ENCODE results near the gene RCSD1.
"Not testable (repeated sequence)": the region's sequence is repeated elsewhere in the genome, so short reads cannot be mapped to it uniquely, and the experiment has no call there.

RCSD1 gene

GRCh38 chr1:167717351-167717750 is 87.3 kb downstream of the RCSD1 start:
- DNase-seq (ENCODE audit: low spot score), result no peak

GRCh38 chr1:167718914-167719691 is 89.1 kb downstream of the RCSD1 start:
- DNase-seq (ENCODE audit: low spot score), result no peak

- not testable (repeated sequence) for DNase-seq (ENCODE audit: low spot score)
Observed at GRCh38 chr1:167719715-167720421, 89.8 kb downstream of the RCSD1 start.

GRCh38 chr1:167720965-167721616 is 91.1 kb downstream of the RCSD1 start:
- peak; percentile 83 for DNase-seq (ENCODE audit: low spot score)

GRCh38 chr1:167721617-167722151 is 91.7 kb downstream of the RCSD1 start, which contains the start of gene MPZL1:
TSS of gene MPZL1 (plus strand) at chr1:167721982. CDS start at chr1:167722152, 170 bp downstream.
- peak; percentile 92 for DNase-seq (ENCODE audit: low spot score)

- peak; percentile 22 for DNase-seq (ENCODE audit: low spot score)
Observed at GRCh38 chr1:167722152-167722869, 92.3 kb downstream of the RCSD1 start.

- no peak for DNase-seq (ENCODE audit: low spot score)
Observed at GRCh38 chr1:167722870-167723251, 92.8 kb downstream of the RCSD1 start.

- DNase-seq (ENCODE audit: low spot score), result no peak
Observed at GRCh38 chr1:167723707-167724323, 93.8 kb downstream of the RCSD1 start.

- no peak for DNase-seq (ENCODE audit: low spot score)
Observed at GRCh38 chr1:167726008-167726407, 96.0 kb downstream of the RCSD1 start.

GRCh38 chr1:167728818-167729410 is 98.9 kb downstream of the RCSD1 start:
- DNase-seq (ENCODE audit: low spot score), result no peak

- no peak for DNase-seq (ENCODE audit: low spot score)
Observed at GRCh38 chr1:167734227-167734626, 104.2 kb downstream of the RCSD1 start.

GRCh38 chr1:167734841-167735240 is 104.8 kb downstream of the RCSD1 start:
- no peak for DNase-seq (ENCODE audit: low spot score)

- no peak for DNase-seq (ENCODE audit: low spot score)
Observed at GRCh38 chr1:167737169-167737568, 107.1 kb downstream of the RCSD1 start.

- no peak for DNase-seq (ENCODE audit: low spot score)
Observed at GRCh38 chr1:167738158-167738557, 108.1 kb downstream of the RCSD1 start.

- no peak for DNase-seq (ENCODE audit: low spot score)
Observed at GRCh38 chr1:167739752-167740151, 109.7 kb downstream of the RCSD1 start.

- not testable (repeated sequence) for DNase-seq (ENCODE audit: low spot score)
Observed at GRCh38 chr1:167741103-167741502, 111.1 kb downstream of the RCSD1 start.

- DNase-seq (ENCODE audit: low spot score), result not testable (repeated sequence)
Observed at GRCh38 chr1:167742392-167743057, 112.5 kb downstream of the RCSD1 start.

- DNase-seq (ENCODE audit: low spot score), result no peak
Observed at GRCh38 chr1:167744901-167745300, 114.9 kb downstream of the RCSD1 start.

GRCh38 chr1:167746013-167746672 is 116.1 kb downstream of the RCSD1 start:
- no peak for DNase-seq (ENCODE audit: low spot score)

Measured in pons (tissue), 1 donor.